HEK293T (cell line): Measurements from ENCODE around the gene NHSL1.

Experiments
- ARNT ChIP-seq: fragments of 450-650 bp; IDR thresholded peaks from 2 replicates; pipeline ENCODE4 v1.6.1; 2017; ENCODE audit warnings: mild to moderate bottlenecking
- BHLHE40 ChIP-seq: fragments of 450-650 bp; IDR thresholded peaks from 2 replicates; pipeline ENCODE4 v1.6.1; 2016; ENCODE audit warnings: mild to moderate bottlenecking, moderate library complexity, borderline replicate concordance
- FOXA1 ChIP-seq: fragments of 450-650 bp; IDR thresholded peaks from 2 replicates; pipeline ENCODE4 v1.6.1; 2016; ENCODE audit warnings: mild to moderate bottlenecking
- FOXK2 ChIP-seq: fragments of 450-650 bp; IDR thresholded peaks from 2 replicates; pipeline ENCODE4 v1.6.1; 2016; ENCODE audit warnings: mild to moderate bottlenecking
- FOXM1 ChIP-seq: fragments of 450-650 bp; IDR thresholded peaks from 2 replicates; pipeline ENCODE4 v1.6.1; 2017; ENCODE audit warnings: mild to moderate bottlenecking, borderline replicate concordance
- L3MBTL2 ChIP-seq: fragments of 450-650 bp; conservative IDR thresholded peaks from 2 replicates; pipeline ENCODE4 v1.6.1; 2016; ENCODE audit warnings: mild to moderate bottlenecking
- PKNOX1 ChIP-seq: fragments of 450-650 bp; IDR thresholded peaks from 2 replicates; pipeline ENCODE4 v1.6.1; 2016
- SP1 ChIP-seq: fragments of 450-650 bp; IDR thresholded peaks from 2 replicates; pipeline ENCODE4 v1.6.1; 2017

GRCh38 chr6:138540468-138540867 is 41.2 kb upstream of the NHSL1 start:
- TF ChIP-seq PKNOX1 (no peak), SP1 (no peak), FOXK2 (no peak), BHLHE40 (no peak), FOXM1 (no peak), L3MBTL2 (no peak), FOXA1 (no peak), ARNT (no peak)
